Naive B cell (primary cell): ENCODE results near the gene PBRM1. TPM values are rescaled to one million over a fixed set of nuclear protein-coding genes. Genes with fewer than 3 reads are reported as not detected.

Experiments used
- ATAC-seq, 2 donors: fragments of 150-1000 bp; cut with Tn5 transposase; 2 replicates each; pipeline ENCODE4 v1.10.0; 2021; ENCODE audit warnings: low read depth in 2 of 2, mild to moderate bottlenecking in 2 of 2, moderate library complexity in 2 of 2
- DNase-seq: peaks from one replicate; pipeline ENCODE4 v3.0.0; 2022
- H3K27ac Mint-ChIP-seq, 6 donors: one replicate each; pipeline ENCODE4 v1.8.0; 2020 to 2022; ENCODE audit warnings: mild to moderate bottlenecking in 6 of 6, mixed read lengths in 6 of 6, moderate library complexity in 5 of 6, inconsistent platforms in 2 of 6
- H3K27me3 Mint-ChIP-seq, 3 donors: one replicate each; pipeline ENCODE4 v1.8.0; 2021 to 2022; ENCODE audit warnings: mixed read lengths in 3 of 3, mild to moderate bottlenecking in 1 of 3
- H3K36me3 Mint-ChIP-seq, 2 donors: one replicate each; pipeline ENCODE4 v1.8.0; 2020 to 2022; ENCODE audit warnings: mixed read lengths in 2 of 2, inconsistent platforms in 1 of 2, mild to moderate bottlenecking in 1 of 2
- H3K4me1 Mint-ChIP-seq, 3 donors: one replicate each; pipeline ENCODE4 v1.8.0; 2020 to 2022; ENCODE audit warnings: mixed read lengths in 3 of 3, inconsistent platforms in 1 of 3, mild to moderate bottlenecking in 1 of 3, moderate library complexity in 1 of 3
- H3K4me3 Mint-ChIP-seq, 8 donors: one replicate each; pipeline ENCODE4 v1.8.0; 2020 to 2022; ENCODE audit warnings: mild to moderate bottlenecking in 8 of 8, mixed read lengths in 8 of 8, moderate library complexity in 8 of 8, inconsistent platforms in 2 of 8
- H3K9me3 Mint-ChIP-seq, 7 donors: one replicate each; pipeline ENCODE4 v1.8.0; 2020 to 2022; ENCODE audit warnings: mixed read lengths in 7 of 7, mild to moderate bottlenecking in 5 of 7, inconsistent platforms in 2 of 7, moderate library complexity in 1 of 7
- polyA plus RNA-seq, 6 donors: library from polyadenylated mRNA; unstranded; fragments of 300-500 nt; fragmentation: Illumina TruSeq; gene quantifications; one replicate each; pipeline ENCODE4 v1.2.3, GENCODE V29; 2021; ENCODE audit warnings: low read depth in 6 of 6

The PBRM1 gene
- polyA plus RNA-seq, 6 donors from 2014 or later = 88.7 to 133 (median 95.8) TPM

- H3K27ac Mint-ChIP-seq = peak overlapping the region in 1 of 6 donors; percentile 86
- no peak for ATAC-seq
Measured at GRCh38 chr3:52544937-52545336, 140.8 kb downstream of the PBRM1 start.

DNA sequence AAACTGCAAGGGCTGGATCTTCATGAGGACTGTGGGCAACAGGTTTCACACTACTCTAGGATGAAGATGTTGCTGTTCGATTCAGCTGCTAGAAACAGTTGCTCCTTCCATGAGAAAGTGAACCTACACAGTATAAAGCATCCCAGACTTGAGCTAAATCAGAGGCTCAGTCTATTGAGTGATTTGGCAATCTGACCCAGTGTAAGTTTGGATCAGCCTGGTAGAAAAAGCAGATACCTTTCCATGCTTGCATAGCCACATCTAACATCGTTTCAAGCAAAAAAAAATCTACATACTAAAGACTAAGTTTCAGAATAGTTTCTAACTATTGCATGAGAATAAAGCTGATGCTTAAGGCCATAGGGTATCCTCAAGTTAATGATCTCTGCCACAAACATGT is 144.7 kb downstream of the PBRM1 start:
- Mint-ChIP-seq H3K4me3 (peak overlapping the region in 1 of 8 donors; percentile 57), H3K27me3 (no peaks in the 10 kb centered on the region), H3K27ac (peak overlapping the region in 1 of 6 donors; percentile 72)

More at GRCh38 chr3:52544937-52545336, 140.8 kb downstream of the PBRM1 start:
- Mint-ChIP-seq H3K27me3 (no peaks in the 10 kb centered on the region), H3K36me3 (no peaks in the 10 kb centered on the region), H3K9me3 (no peaks in the 10 kb centered on the region), H3K4me1 (peaks cover 0 to 11% (median 0%) of the 10 kb centered on the region in 3 donors), H3K4me3 (no peak overlapping the region)
- no peak for DNase-seq

GRCh38 chr3:52539010-52539653 is 146.6 kb downstream of the PBRM1 start:
- Mint-ChIP-seq H3K36me3 (peaks cover 0 to 7% of the 10 kb centered on the region in 2 donors), H3K27me3 (no peaks in the 10 kb centered on the region), H3K4me1 (peaks cover 27 to 49% (median 42%) of the 10 kb centered on the region in 3 donors), H3K9me3 (no peaks in the 10 kb centered on the region), H3K27ac (peak overlapping the region in 5 of 6 donors; percentile 1 to 97 (median 90)), H3K4me3 (peak overlapping the region in 4 of 8 donors; percentile 5 to 92 (median 32))
- DNase-seq (no peak), ATAC-seq (no peak)

More for the DNA sequence above, 144.7 kb downstream of the PBRM1 start:
- H3K9me3 Mint-ChIP-seq = no peaks in the 10 kb centered on the region
- H3K4me1 Mint-ChIP-seq = peaks cover 23 to 42% (median 34%) of the 10 kb centered on the region in 3 donors
- H3K36me3 Mint-ChIP-seq = peaks cover 0 to 7% of the 10 kb centered on the region in 2 donors
- ATAC-seq = no peak
- no peak for DNase-seq

GRCh38 chr3:52537726-52538421 is 147.8 kb downstream of the PBRM1 start:
- Mint-ChIP-seq H3K9me3 (no peaks in the 10 kb centered on the region), H3K27ac (peak overlapping the region; percentile 15 to 100 (median 100)), H3K27me3 (no peaks in the 10 kb centered on the region), H3K4me1 (peaks cover 27 to 45% (median 43%) of the 10 kb centered on the region in 3 donors), H3K4me3 (peak overlapping the region; percentile 92 to 100 (median 97)), H3K36me3 (peaks cover 0 to 7% of the 10 kb centered on the region in 2 donors)
- DNase-seq (no peak), ATAC-seq (no peak)

- Mint-ChIP-seq H3K4me3 (peak overlapping the region; percentile 92 to 100 (median 97)), H3K27me3 (peaks cover 0 to 6% (median 0%) of the 10 kb centered on the region in 3 donors), H3K36me3 (peaks cover 0 to 7% of the 10 kb centered on the region in 2 donors), H3K27ac (peak overlapping the region; percentile 97 to 100 (median 100)), H3K4me1 (peaks cover 33 to 50% (median 50%) of the 10 kb centered on the region in 3 donors), H3K9me3 (no peaks in the 10 kb centered on the region)
- DNase-seq (no peak), ATAC-seq (no peak)
Measured at GRCh38 chr3:52537165-52537620, 148.5 kb downstream of the PBRM1 start.

- Mint-ChIP-seq H3K4me1 (peaks cover 33 to 51% (median 50%) of the 10 kb centered on the region in 3 donors), H3K27ac (peak within 1 kb of the TSS; percentile 97 to 100 (median 100)), H3K4me3 (peak within 1 kb of the TSS; percentile 92 to 100 (median 97)), H3K9me3 (no peaks in the 10 kb centered on the region), H3K27me3 (peaks cover 0 to 6% (median 0%) of the 10 kb centered on the region in 3 donors), H3K36me3 (peaks cover 0 to 7% of the 10 kb centered on the region in 2 donors)
- peak; percentile 98 for DNase-seq
- peak; percentile 88 to 89 for ATAC-seq
Measured at GRCh38 chr3:52536369-52537164, 149.1 kb downstream of the PBRM1 start, which contains the start of gene UQCC5. UQCC5 (plus strand) TSS chr3:52536605; CDS start chr3:52536756, 151 bp downstream.

DNA sequence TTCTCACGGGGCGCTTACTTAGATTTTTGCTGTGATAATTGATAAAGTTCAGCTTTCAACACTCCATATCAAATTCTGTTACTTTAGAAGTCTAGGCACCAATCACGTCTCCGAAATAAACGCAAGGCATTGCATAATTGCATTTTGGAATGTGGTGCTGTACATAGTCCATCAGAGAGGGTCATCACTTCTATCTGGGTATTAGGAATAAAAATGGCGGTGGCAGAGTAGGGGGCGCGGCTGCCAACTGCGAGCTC is 149.7 kb downstream of the PBRM1 start:
- Mint-ChIP-seq H3K9me3 (no peaks in the 10 kb centered on the region), H3K27ac (peak overlapping the region; percentile 97 to 100 (median 100)), H3K4me1 (peaks cover 33 to 51% (median 50%) of the 10 kb centered on the region in 3 donors), H3K4me3 (peak overlapping the region; percentile 92 to 100 (median 97)), H3K27me3 (peaks cover 0 to 6% (median 0%) of the 10 kb centered on the region in 3 donors), H3K36me3 (peaks cover 0 to 7% of the 10 kb centered on the region in 2 donors)
- no peak for DNase-seq
- ATAC-seq = no peak

DNA sequence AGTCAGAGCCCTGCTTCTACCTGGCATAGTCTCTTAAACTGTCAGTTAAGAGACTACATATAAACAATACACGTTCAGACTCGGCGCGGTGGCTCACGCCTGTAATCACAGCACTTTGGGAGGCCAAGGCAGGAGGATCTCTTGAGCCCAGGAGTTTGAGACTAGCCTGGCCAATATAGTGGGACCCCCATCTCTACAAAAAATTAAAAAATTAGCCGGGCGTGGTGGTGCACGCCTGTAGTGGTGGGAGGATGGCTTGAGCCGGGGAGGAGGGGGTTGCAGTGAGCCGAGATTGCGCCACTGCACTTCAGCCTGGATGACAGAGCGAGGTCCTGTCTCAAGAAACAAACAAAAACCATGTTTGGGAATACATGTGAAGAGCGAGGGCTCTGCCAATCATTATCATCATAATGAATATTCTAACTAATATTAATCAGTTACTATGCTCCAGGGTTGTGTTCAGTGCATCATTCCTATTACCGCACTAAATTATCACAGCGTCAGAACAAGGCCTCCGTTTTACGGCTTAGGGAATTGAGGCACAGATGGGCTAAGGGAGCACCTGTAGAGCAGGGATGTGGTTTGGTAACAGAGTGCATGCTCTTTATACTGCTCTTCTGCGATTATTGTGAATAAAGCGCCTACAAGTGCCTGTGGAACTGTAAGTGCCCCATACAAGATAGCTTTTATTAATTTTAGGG is 150.2 kb downstream of the PBRM1 start:
- Mint-ChIP-seq H3K9me3 (no peaks in the 10 kb centered on the region), H3K27me3 (peaks cover 0 to 6% (median 0%) of the 10 kb centered on the region in 3 donors), H3K27ac (peak overlapping the region in 5 of 6 donors; percentile 77 to 100 (median 99)), H3K4me1 (peaks cover 33 to 51% (median 50%) of the 10 kb centered on the region in 3 donors), H3K36me3 (peaks cover 0 to 7% of the 10 kb centered on the region in 2 donors), H3K4me3 (peak overlapping the region in 7 of 8 donors; percentile 92 to 100 (median 97))
- DNase-seq = no peak
- ATAC-seq = no peak

DNA sequence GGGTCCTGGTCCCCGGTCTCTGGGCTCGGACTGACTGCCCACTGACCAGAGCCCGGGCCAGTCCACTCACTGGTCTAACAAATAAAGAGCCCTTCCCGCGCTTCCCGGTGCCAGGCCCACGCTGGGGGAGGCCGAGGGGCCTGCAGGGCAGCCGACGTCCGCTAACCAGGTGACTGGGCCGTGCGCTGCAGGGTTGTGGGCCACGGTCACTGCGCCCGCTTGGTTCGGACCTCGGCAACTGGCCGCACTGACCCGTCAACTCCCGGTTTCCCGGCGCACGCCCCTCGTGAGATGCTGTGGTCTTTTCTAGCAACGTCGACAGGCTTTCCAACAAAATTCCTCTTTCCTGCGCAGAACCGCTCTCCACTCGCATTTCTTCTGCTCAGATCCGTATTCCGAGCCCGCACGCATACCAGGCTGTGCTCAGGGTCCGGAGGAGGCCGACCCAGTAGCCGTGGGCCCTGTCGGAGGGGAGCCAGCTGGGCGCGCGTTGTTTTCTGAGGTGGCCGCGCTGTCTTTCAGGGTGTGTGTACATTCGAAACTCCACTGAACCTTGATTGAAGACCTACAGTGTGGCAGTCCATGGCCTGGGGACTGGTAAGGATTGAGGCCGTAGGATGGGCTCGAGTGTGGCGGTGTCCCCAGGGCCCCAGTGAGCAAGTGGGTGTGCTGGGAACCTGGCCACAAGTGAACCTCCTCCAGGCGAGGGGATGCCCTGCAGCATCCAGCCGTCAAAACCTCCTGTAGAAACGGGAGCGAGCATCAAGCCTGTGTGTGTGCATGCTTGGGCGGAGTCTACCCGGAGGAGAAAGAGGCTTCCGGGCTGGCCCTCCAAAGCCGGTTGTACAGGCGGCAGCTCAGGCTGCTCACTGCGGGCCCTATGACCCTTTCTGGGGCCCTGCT is 151.2 kb downstream of the PBRM1 start:
- H3K4me3 Mint-ChIP-seq = peak overlapping the region; percentile 68 to 92 (median 83)
- H3K4me1 Mint-ChIP-seq = peaks cover 33 to 51% (median 50%) of the 10 kb centered on the region in 3 donors
- peaks cover 0 to 7% of the 10 kb centered on the region in 2 donors for H3K36me3 Mint-ChIP-seq
- no peak for DNase-seq
- peaks cover 0 to 6% (median 0%) of the 10 kb centered on the region in 3 donors for H3K27me3 Mint-ChIP-seq
- peak overlapping the region in 5 of 6 donors; percentile 16 to 88 (median 47) for H3K27ac Mint-ChIP-seq
- no peak for ATAC-seq
- no peaks in the 10 kb centered on the region for H3K9me3 Mint-ChIP-seq

- Mint-ChIP-seq H3K27me3 (peaks cover 0 to 6% (median 0%) of the 10 kb centered on the region in 3 donors), H3K4me3 (peak within 1 kb of the TSS; percentile 75 to 92 (median 86)), H3K27ac (peak within 1 kb of the TSS in 5 of 6 donors; percentile 49 to 88 (median 85)), H3K4me1 (peaks cover 25 to 44% (median 43%) of the 10 kb centered on the region in 3 donors), H3K9me3 (no peaks in the 10 kb centered on the region), H3K36me3 (peaks cover 0 to under 1% of the 10 kb centered on the region in 2 donors)
- ATAC-seq = peak; percentile 29 to 32
- peak; percentile 69 for DNase-seq
Measured at GRCh38 chr3:52533623-52534280, 152.0 kb downstream of the PBRM1 start, which contains the start of gene NT5DC2. NT5DC2 (minus strand) TSS chr3:52533857; CDS start chr3:52533737, 120 bp downstream.
